ENCODE data around the gene LAMC3. TPM values are rescaled to one million over a fixed set of nuclear protein-coding genes. Genes with fewer than 3 reads are reported as not detected.

LAMC3 gene
- total RNA-seq, 1 donor from 2014 or later, result 2.6 TPM

DNA sequence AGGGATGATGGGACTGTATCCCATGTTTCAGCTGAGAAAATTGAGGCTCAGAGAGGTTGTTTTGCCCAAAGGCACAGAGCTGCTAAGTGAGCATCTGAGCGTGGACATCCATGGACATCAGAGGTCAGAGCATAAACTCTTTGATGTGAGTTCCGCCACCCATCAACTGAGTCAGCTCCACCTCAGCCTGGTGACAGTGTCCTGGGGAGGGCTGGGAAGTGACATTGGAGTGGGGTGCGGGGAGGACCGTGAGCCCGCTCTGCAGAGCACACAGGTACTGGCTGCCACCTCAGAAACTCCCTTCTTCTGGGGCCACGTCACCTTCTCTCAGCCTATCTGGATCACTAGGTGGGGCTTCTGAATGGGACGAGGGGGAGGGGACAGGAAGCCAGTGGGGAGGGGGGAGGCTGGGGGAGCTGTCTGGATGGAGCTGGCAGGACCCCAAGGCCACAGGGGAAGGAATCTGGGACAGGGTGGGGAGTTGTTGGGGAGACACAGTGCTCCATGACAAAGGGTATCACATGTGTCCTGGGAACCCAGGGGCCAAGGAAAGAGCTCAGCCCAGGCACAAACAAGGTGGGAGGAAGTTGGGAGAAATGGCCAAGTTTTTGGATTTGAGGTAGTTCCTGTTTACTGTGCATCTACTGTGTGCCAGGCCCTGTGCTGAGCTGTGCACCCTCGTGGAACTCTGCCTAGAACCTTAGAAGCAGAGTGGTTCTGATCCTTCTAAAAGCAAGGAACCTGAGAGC lies 2.5 kb downstream of the LAMC3 start:
- no peak for DNase-seq (ENCODE audit: low read depth in 2 of 2)

DNA sequence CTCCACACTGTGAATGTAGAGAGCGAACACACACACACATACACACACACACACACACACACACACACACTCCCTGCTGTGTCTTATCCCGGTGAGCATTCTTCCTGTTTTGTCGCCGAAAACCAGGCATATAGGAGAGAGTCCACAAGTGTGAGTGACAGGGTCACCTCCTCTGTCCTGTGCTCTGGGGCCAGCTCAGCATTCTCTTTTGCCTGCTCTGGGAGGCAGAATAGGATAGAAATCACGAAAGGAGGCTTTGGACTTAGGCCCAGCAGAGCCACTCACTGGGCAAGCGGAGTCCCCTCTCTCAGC lies 3.0 kb downstream of the LAMC3 start:
- DNase-seq (ENCODE audit: low read depth in 2 of 2), result peak in 1 of 2 donors; percentile 39

DNA sequence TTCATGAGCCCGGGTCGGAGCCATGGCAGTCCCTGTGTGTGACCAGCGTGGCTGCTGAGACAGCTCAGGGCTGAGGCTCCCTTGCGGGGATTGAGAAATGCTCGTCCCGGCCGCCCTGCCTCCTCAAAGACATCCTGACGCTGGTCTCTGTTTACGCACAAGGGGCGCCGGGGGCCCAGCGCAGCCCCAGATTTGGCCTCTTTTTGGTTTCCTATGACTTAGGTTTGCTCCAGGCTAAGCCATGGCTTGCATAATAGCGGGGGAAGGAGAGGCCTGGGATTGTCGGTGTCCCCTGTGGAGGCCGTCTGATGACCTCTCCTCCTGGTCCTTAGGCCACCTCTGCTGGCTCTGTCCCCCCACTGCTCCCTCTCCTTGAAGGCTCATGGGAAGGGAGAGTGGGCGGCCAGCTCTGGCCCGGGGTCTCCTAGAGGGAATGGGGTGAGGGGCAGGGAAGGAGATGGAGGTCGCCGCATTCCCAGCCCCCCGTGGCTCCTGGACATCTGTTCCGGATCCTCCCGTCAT lies 3.5 kb downstream of the LAMC3 start:
- no peak for DNase-seq (ENCODE audit: low read depth in 2 of 2)

DNA sequence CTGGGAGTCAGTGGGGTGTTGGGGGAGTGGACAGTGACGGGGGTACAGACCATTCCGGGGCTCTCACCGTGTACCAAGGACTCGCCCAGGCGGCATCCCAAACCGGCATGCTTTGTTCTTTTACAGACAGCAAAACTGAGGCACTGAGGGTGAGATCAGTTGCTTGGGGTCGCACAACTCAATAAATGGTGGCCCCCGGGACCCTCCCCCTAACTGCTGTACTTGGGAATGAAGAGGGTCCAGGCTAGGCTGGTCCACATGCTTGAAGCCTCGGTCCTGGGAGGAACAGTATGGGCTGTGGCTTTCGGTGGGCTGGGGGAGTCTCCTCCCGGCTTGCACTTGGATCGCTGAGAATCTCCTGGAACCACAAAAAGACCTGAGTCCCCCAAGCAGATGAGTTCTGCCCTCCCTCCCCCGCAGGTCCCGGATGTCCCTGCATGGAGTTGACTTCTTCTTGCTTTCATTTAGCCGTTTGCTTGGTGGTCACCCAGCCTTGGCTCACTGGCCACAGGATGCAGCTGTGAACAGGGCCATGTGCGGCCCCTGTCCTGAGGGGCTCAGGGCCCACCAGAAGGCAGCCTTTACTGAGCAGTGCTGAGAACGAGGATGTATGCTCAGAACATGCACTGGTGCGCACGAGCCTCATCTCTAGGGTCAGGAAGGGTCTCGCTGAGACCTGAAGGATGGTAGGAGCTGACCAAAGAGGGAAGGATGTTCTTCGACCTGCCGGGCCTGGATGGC lies 4.2 kb downstream of the LAMC3 start:
- DNase-seq (ENCODE audit: low read depth in 2 of 2), result no peak

DNA sequence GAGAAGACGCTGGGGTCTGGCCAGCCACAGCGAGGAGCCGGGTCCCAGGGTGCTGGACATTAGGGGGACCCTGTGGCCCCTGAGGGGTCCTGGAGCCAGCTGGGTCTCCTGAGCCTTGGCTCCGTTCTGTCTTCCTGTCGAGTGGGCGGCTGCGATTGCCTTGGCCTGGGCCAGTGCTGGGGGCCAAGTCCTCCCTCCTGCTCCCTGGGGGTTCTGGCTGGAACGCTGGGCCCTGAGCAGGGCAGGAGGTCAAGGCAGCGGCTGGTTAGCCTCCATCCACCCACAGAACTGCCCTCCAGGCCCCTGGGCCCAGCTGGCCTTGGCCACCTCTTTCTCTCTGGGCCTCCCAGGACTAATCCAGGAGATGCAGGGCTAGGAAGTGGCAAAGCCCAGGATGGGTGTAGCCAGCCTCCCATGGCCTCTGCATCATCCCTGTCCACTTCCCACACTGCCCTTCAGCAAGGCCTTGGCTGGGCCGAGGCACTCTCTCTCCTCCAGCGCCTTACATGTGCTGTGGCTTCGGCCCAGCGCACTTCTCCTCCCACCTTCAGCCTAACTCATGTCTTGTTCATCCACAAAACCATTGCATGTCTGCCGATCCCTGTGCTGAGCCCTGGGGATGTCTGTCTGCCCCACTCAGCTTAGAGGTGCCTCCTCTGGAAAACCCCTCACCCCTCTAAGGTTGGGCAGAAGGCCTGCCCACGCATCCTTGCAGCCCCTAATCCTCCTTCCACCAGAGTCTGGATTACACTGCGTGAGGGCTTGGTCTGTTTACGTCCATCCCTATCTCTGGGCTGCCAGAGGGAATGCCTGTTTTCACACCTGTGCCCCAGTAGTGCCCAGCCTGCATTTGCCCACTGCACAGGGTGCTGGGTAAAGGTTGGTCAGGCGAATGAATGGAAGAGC lies 5.0 kb downstream of the LAMC3 start:
- DNase-seq (ENCODE audit: low read depth in 2 of 2), result no peak

DNA sequence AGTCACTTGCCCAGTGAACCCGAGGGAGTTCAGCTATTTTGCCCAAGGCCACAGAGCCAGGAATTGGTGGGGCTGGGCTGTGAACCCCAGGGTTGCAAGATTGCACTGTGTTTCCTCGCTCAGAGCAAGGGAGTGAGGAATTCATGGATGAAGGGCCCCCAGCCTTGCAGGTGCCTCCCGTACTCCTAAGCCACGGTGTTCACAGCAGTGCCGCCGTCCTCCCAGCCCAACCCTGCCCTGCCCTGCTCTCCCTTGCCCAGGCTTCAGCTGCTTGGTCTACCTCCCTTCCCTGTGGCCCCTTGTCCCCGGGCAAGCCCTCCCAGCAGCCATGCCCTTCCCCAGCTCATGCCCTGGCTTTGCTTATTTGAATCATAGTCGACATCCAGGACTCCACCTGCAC lies 6.1 kb downstream of the LAMC3 start:
- no peak for DNase-seq (ENCODE audit: low read depth in 2 of 2)

DNA sequence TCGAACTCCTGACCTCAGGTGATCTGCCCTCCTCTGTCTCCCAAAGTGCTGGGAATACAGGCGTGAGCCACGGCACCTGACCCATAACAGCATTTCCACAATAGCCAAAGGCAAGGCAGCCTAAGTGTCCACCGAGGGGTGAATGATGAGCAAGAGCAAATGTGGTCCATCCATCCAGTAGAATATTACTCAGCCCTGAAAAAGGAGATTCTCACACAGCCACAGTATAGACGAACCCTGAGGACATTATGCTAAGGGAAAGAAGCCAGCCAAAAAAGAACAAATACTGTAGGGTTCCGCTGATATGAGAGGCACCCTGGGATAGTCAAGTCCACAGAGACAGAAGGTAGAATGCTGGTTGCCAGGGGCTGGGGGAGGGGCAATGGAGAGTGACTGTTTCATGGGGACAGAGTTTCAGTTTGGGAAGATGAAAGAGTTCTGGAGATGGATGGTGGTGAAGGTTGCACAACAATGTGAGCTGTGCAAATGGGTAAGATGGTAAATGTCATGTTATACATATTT lies 7.0 kb downstream of the LAMC3 start:
- no peak for DNase-seq (ENCODE audit: low read depth in 2 of 2)

DNA sequence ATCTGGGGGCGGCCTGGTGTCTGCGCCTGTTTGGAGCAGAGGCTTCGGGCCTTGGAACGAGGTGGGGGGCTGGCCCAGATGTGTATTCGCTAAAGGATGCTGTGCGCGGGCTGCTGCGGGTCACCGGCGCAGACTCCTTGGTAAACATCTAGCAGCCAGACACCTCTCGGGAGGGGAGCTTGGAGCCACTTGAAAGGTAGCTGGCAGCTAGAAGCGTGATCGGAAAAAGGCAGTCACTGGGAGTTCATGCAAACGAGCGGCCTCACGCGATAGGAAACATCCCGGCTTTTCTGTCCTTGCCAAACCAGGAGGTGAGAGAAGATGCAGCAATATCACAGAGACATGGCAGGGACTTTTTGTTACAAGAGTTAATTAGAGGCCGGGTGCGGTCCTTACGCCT lies 8.1 kb downstream of the LAMC3 start:
- DNase-seq (ENCODE audit: low read depth in 2 of 2), result no peak

DNA sequence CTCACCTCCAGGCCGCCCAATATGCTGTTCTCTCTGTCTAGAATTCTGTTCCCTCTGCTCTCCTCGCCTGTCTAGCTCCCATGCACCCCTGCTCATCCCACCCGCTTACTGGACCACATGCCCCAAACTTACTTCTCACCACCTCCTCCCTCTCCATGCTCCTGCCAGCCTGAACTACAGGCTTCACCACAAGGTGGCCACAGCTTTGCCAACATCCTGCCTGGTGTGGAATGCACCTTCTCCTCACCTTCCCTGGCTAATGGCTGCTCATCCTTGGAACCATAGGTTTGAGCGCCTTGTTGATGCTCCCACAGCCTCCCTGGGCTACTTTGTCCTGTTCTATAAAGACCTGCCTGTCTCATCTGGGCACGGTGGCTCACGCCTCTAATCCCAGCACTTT lies 9.6 kb downstream of the LAMC3 start:
- no peak for DNase-seq (ENCODE audit: low read depth in 2 of 2)

DNA sequence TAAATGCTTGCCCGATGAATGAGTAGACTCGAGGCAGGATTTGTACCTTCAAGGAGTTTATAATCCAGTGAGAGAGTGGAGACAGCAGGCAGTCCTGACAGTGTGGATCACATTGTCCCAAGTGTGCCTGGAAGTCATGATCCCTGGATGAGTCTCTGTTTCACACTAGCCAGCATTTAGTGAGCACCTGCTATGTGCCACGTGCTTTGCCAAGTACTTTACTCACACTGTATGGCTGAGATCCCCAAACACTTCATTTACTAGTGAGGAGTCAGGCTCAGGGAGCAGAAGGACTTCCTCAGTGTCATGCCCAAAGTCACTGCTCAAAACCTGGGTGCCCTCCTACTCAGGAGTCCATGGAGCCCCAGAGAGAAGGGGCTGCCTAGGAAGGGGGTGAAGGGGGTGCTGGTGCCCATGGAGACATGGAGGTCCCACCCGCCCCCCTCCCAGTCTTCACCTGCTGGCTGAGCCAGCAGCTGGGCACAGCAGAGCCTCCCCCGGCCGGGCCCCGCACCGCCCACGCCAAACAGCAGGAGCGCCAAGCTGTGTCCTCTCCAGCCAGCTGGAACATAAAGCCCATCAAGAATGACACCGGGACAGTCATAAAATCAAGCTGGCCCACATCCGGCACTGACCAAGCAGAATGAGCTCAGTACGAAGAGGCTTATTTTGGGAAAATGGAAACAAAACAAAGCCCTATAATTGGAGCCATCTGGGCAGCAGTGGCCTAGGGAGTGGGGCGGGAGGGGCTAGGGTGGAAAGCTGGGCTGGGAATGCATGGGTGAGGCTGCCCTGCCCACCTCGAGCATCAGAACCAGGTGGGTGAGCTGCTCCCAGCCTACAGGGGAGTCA lies 10.6 kb downstream of the LAMC3 start:
- DNase-seq (ENCODE audit: low read depth in 2 of 2), result no peak

DNA sequence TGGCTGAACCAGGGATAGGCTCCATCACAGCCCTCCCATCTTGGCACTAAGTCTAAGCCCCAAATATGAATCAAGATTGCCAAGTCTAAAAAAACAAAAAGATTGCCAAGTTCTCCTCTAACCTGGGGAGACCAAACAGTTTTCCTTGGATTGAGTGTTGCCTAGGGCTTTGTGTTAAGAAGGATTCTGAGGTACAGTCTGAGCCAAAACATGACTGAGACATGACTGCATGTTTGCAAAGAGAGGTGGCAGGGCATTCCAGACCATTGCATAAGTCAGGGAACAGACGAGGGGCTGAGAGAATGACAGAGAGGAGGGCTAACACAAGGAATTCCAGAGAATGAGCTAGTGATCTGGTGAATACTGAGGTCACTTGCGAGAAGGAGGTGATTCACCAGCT lies 11.4 kb downstream of the LAMC3 start:
- no peak for DNase-seq (ENCODE audit: low read depth in 2 of 2)

DNA sequence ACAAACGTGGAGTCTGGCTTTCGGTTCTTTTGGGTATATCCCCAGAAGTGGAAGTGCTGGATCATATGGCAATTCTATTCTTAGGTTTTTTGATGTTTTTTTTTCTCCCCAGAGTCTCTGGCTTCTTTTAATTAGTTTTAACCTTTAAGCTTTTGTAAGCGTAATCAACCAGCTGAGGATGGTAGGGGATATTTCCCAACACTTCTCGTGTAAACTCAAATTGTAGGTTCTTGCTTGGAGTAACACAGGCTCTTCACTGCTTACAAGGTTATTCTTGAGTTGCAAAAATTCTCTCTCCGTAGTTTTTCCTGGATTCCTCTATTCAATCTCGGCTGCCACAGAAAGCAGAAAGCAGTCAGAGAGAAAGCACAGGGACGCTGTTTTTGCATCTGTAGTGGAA lies 11.9 kb downstream of the LAMC3 start:
- no peak for DNase-seq (ENCODE audit: low read depth in 2 of 2)

DNA sequence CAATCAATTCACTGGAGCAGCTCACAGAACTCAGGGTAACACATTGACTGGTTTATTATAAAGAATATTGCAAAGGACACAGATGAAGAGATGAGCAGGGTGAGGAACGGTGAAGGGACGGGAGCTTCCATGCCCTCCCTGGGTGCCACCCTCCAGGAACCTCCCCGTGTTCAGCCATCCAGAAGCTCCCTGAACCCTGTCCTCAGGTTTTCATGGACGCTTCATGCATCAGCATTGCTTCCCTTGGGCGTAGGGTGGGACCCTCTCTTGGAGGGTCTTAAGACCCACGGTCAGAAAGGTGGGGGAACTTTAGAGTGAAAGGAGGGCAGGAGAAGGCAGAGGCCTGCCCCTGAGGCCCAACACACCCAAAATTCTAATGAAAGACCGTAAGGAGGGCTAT lies 12.8 kb downstream of the LAMC3 start:
- no peak for DNase-seq (ENCODE audit: low read depth in 2 of 2)

DNA sequence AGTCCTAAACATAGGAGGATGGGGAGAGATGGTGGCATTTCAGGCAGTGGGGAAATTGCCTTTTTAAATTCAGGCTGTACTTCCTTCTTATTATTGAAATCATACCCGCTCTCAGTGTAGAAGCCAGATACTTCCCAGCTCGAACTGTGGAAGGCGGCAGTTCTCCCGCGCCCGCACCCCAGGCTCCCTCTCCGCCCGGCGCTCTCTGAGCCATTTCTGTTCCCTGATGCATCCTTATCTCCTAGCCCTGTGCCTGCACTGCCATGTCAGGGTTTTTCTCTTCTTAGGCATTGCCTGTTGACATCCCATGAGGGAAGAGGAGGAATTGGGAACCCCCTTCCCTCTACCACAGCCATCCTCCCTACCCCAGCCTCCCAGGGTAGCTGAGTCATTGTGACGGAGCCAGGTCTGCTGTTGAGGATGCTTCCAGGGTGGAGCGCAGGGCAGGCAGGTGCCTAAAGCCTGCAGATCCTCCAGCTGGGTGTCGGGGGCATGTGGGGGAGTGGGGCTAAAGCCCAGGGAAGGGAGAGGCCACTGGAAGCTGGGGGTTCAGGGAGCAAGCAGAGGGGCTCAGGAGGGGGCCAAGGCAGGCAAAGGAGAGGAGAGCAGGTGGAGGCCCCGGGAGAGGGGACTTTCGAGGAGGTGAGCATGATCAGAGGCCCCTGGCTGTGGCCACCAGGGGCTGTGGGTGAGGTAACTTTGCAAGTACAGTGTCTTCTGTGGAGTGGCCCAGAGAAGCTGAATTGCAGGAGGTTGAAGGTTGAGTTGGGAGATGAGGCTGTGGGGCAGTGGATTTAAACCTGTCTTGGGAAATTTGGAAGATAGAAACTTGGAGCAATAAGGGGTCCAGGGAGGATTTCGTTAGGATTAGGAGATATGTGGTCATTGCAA lies 16.2 kb downstream of the LAMC3 start:
- DNase-seq (ENCODE audit: low read depth in 2 of 2), result no peak

DNA sequence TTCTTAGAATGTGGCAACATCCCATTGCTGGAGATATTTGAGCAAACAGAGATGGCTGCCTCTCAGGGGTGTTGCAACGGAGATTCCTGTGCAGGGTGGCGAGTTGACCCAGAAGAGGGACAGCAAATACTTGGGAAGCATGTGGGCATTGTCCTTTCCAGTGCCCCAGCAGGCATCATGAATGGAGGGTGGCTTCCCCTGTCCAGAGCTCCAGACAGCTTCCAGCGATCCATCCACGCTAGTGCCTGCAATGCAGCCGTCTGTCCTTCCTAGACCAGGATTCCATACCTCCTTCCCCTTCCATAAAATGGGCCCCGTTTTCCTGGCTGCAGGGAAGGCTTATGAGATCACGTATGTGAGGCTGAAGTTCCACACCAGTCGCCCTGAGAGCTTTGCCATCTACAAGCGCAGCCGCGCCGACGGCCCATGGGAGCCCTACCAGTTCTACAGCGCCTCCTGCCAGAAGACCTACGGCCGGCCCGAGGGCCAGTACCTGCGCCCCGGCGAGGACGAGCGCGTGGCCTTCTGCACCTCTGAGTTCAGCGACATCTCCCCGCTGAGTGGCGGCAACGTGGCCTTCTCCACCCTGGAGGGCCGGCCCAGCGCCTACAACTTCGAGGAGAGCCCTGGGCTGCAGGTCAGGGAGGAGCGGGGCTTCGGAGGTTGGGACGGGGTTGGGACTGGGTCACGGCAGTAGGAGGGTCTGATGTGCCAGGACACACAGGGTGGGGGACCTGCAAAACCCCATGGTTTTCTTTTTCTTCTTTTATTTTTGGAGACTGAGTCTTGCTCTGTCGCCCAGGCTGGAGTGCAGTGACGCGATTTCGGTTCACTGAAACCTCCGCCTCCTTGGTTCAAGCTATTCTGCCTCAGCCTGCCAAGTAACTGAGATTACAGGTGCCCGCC lies 17.2 kb downstream of the LAMC3 start:
- no peak for DNase-seq (ENCODE audit: low read depth in 2 of 2)

DNA sequence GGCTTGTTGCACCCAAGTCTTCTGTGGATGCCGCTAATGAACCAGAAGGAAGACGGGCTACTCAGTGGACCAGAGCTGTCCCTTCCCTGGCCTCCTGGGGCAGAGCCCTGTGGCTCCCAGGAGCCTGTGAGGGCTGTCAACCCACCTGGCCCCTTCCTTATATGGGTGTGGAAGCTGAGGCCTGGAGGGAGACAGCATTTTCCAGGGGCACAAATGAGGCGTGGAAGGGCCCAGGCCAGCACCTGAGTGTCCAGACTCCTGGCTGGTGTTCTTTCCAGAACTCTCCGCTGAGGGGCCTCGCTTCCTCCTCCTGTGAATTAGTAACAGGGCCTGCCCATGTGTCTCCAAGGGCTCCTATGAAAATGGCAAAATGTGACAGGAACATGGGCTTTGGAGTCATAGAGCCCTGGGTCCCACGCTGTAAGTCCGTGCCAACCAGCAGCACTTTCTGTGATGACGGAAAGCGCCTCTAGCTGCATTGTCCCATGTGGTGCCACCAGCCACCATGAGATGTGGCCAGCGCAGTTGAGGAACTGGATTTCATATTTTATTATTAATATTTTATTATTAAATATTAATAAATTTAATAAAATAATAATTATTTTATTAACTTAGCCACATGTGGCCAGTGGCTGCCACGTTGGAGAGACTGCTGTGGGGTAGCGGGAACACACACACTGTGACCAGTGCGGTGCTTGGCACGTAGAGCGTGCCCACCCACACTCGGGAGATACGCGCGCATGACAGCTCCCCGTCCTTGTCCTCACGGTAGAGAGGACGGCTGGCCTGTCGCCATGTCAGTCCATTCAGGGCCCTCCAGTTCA lies 18.3 kb downstream of the LAMC3 start:
- no peak for DNase-seq (ENCODE audit: low read depth in 2 of 2)

DNA sequence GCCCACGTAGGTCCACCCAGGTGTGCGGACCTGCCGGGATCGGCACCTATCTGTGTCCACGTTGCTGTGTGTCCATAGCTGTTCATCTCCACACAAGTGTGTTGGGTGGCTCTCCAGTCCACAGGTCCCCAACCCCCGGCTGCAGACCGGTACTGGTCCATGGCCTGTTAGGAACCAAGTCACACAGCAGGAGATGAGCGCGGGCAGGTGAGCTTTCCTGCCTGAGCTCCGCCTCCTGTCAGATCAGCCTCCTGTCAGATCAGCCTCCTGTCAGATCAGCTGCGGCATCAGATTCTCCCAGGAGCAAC lies 18.9 kb downstream of the LAMC3 start:
- no peak for DNase-seq (ENCODE audit: low read depth in 2 of 2)

DNA sequence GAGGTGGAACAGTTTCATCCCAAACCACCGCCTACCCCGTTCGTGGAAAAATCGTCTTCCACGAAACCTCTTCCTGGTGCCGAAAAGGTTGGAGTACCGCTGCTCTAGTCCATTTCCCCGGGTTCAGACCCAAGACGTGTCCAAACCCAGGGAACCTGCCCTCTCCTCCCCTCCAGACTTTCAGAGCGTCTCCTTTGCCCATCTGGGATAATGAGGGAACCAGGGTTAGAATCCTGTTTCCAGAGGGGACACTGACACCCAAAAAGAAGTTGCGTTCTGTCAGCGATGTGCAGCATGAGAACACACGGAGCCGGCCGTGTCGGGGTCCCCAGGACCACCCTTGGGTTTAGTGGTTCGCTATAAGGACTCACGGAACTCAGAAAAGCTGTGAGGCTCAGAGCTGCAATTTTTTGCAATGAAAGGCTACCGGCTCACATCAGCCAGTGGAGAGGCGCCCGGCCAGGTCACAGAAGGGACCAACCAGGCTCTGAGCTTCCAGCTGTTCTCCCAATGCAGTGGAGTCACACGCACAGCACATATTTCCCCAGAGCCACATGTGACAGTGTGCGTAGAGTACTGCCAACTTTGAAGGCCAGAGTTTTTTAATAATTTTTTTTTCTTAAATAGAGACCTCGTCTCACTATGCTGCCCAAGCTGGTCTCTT lies 19.4 kb downstream of the LAMC3 start:
- DNase-seq (ENCODE audit: low read depth in 2 of 2), result no peak
